Activated CD4-positive, alpha-beta T cell treated with anti-CD3 and anti-CD28 coated beads, Interleukin-2, amount 10 ng/mL, durations not matched to agents 7 days and 5 days (primary cell): ENCODE results near the gene TRAF3IP3. TPM values are rescaled to one million over a fixed set of nuclear protein-coding genes. Genes with fewer than 3 reads are reported as not detected.

ENCODE experiments used
- CTCF ChIA-PET: fragments of 350-600 bp; sonication (Branson Sonifier 250); formaldehyde crosslinking; loops from one replicate; lab custom pipeline; 2021; ENCODE audit warnings: antibody characterized with exemption; lab: Charles Lee
- POLR2A ChIA-PET: fragments of 350-600 bp; sonication (Branson Sonifier 250); formaldehyde crosslinking; loops from one replicate; lab custom pipeline; 2021; ENCODE audit warnings: antibody characterized with exemption; lab: Charles Lee
- DNase-seq: peaks from one replicate; pipeline ENCODE4 v3.0.0-alpha.2; 2020
- H3K27ac Mint-ChIP-seq: one replicate; pipeline ENCODE4 v1.8.0; 2021; ENCODE audit warnings: mild to moderate bottlenecking, moderate library complexity, mixed read lengths
- H3K27me3 Mint-ChIP-seq: one replicate; pipeline ENCODE4 v1.8.0; 2021; ENCODE audit warnings: mixed read lengths
- H3K36me3 Mint-ChIP-seq: one replicate; pipeline ENCODE4 v1.8.0; 2021; ENCODE audit warnings: low read depth, mixed read lengths
- H3K4me1 Mint-ChIP-seq: one replicate; pipeline ENCODE4 v1.8.0; 2021; ENCODE audit warnings: mixed read lengths
- H3K4me3 Mint-ChIP-seq: one replicate; pipeline ENCODE4 v1.8.0; 2021; ENCODE audit warnings: mild to moderate bottlenecking, moderate library complexity, mixed read lengths
- H3K9me3 Mint-ChIP-seq: one replicate; pipeline ENCODE4 v1.8.0; 2021; ENCODE audit warnings: mixed read lengths
- total RNA-seq, 2 experiments: library from RNA; stranded (reverse); gene quantifications; one replicate each; pipeline ENCODE4 v1.2.3, GENCODE V29; 2021

The TRAF3IP3 gene
- total RNA-seq, 2 experiments from 2014 or later: 426 to 434 TPM

GRCh38 chr1:209805875-209806760, 50.3 kb downstream of the TRAF3IP3 start, which contains the start of gene IRF6:
Gene IRF6 (minus strand): TSS chr1:209806142. CDS start chr1:209801413, 4,729 bp downstream.
- Mint-ChIP-seq H3K9me3 (no peaks in the 10 kb centered on the region), H3K27ac (no peak within 1 kb of the TSS), H3K4me1 (peaks cover 10% of the 10 kb centered on the region), H3K27me3 (peaks cover 11% of the 10 kb centered on the region), H3K36me3 (no peaks in the 10 kb centered on the region), H3K4me3 (peak within 1 kb of the TSS; percentile 35)
- ChIA-PET POLR2A (no interaction called here), CTCF (interaction anchor here (0.5 to 1.6 kb wide), 5 partner anchors 8 to 47 kb away, joined by 3 to 6 read pairs (median 4); no protein-coding TSS in a partner anchor)
- DNase-seq: peak; percentile 33

GRCh38 chr1:209807509-209807908, 51.7 kb downstream of the TRAF3IP3 start:
- Mint-ChIP-seq H3K27me3 (peaks cover 10% of the 10 kb centered on the region), H3K36me3 (no peaks in the 10 kb centered on the region), H3K9me3 (no peaks in the 10 kb centered on the region), H3K4me3 (no peak overlapping the region), H3K4me1 (peaks cover 10% of the 10 kb centered on the region), H3K27ac (no peak overlapping the region)
- CTCF ChIA-PET: interaction anchor here (0.8 to 1.5 kb wide), 4 partner anchors 10 to 16 kb away, joined by 3 to 6 read pairs (median 4); no protein-coding TSS in a partner anchor
- DNase-seq: no peak
- POLR2A ChIA-PET: no interaction called here

GRCh38 chr1:209808059-209808581, 52.3 kb downstream of the TRAF3IP3 start:
- Mint-ChIP-seq H3K4me1 (peaks cover 10% of the 10 kb centered on the region), H3K27me3 (peaks cover 6% of the 10 kb centered on the region), H3K9me3 (no peaks in the 10 kb centered on the region), H3K36me3 (no peaks in the 10 kb centered on the region), H3K27ac (no peak overlapping the region), H3K4me3 (no peak overlapping the region)
- CTCF ChIA-PET: interaction anchor here (0.8 to 1.5 kb wide), 5 partner anchors 10 to 24 kb away, joined by 3 to 6 read pairs (median 4); no protein-coding TSS in a partner anchor
- POLR2A ChIA-PET: no interaction called here
- no peak for DNase-seq

- POLR2A ChIA-PET: no interaction called here
- H3K4me1 Mint-ChIP-seq: peaks cover 10% of the 10 kb centered on the region
- H3K27me3 Mint-ChIP-seq: peaks cover 2% of the 10 kb centered on the region
Measured at GRCh38 chr1:209809611-209810010, 53.8 kb downstream of the TRAF3IP3 start.

GRCh38 chr1:209810783-209811182, 54.9 kb downstream of the TRAF3IP3 start:
- Mint-ChIP-seq H3K36me3 (no peaks in the 10 kb centered on the region), H3K27ac (no peak overlapping the region), H3K4me3 (no peak overlapping the region), H3K4me1 (peaks cover 6% of the 10 kb centered on the region), H3K27me3 (no peaks in the 10 kb centered on the region), H3K9me3 (no peaks in the 10 kb centered on the region)
- ChIA-PET CTCF (interaction anchor here (0.8 to 2.1 kb wide), 6 partner anchors 8 to 31 kb away, joined by 3 to 14 read pairs (median 3); partner anchors contain the start of gene UTP25), POLR2A (no interaction called here)
- DNase-seq: no peak

More at GRCh38 chr1:209809611-209810010, 53.8 kb downstream of the TRAF3IP3 start:
- Mint-ChIP-seq H3K36me3 (no peaks in the 10 kb centered on the region), H3K4me3 (no peak overlapping the region), H3K9me3 (no peaks in the 10 kb centered on the region), H3K27ac (no peak overlapping the region)
- DNase-seq: no peak
- CTCF ChIA-PET: interaction anchor here (0.9 to 2.1 kb wide), 2 partner anchors 14 kb away, joined by 3 to 14 read pairs; no protein-coding TSS in a partner anchor

- Mint-ChIP-seq H3K4me1 (no peaks in the 10 kb centered on the region), H3K36me3 (no peaks in the 10 kb centered on the region), H3K9me3 (no peaks in the 10 kb centered on the region), H3K27ac (no peak overlapping the region), H3K27me3 (peaks cover 3% of the 10 kb centered on the region), H3K4me3 (no peak overlapping the region)
- DNase-seq: no peak
- ChIA-PET POLR2A (no interaction called here), CTCF (interaction anchor here (1.3 to 2.6 kb wide), 4 partner anchors 10 to 20 kb away, joined by 3 to 10 read pairs (median 6); partner anchors contain the start of gene UTP25)
Measured at GRCh38 chr1:209813902-209814301, 58.0 kb downstream of the TRAF3IP3 start.

- no peaks in the 10 kb centered on the region for H3K36me3 Mint-ChIP-seq
- DNase-seq: no peak
- H3K27me3 Mint-ChIP-seq: peaks cover 8% of the 10 kb centered on the region
- no peak overlapping the region for H3K27ac Mint-ChIP-seq
- H3K4me3 Mint-ChIP-seq: no peak overlapping the region
- CTCF ChIA-PET: interaction anchor here (0.8 to 2.6 kb wide), 7 partner anchors 8 to 28 kb away, joined by 3 to 10 read pairs (median 3); partner anchors contain the start of gene UTP25
- no peaks in the 10 kb centered on the region for H3K9me3 Mint-ChIP-seq
- no peaks in the 10 kb centered on the region for H3K4me1 Mint-ChIP-seq
- POLR2A ChIA-PET: no interaction called here
Measured at GRCh38 chr1:209815490-209815889, 59.6 kb downstream of the TRAF3IP3 start.

GRCh38 chr1:209815931-209816341, 60.1 kb downstream of the TRAF3IP3 start:
- Mint-ChIP-seq H3K36me3 (no peaks in the 10 kb centered on the region), H3K4me3 (no peak overlapping the region), H3K9me3 (no peaks in the 10 kb centered on the region), H3K4me1 (no peaks in the 10 kb centered on the region), H3K27ac (no peak overlapping the region), H3K27me3 (peaks cover 9% of the 10 kb centered on the region)
- DNase-seq: no peak
- POLR2A ChIA-PET: no interaction called here
- CTCF ChIA-PET: interaction anchor here (1.1 to 2.6 kb wide), 4 partner anchors 8 to 28 kb away, joined by 3 to 10 read pairs (median 6); partner anchors contain the start of gene UTP25

GRCh38 chr1:209816923-209817322, 61.1 kb downstream of the TRAF3IP3 start:
- Mint-ChIP-seq H3K27ac (no peak overlapping the region), H3K4me3 (no peak overlapping the region), H3K36me3 (no peaks in the 10 kb centered on the region), H3K4me1 (no peaks in the 10 kb centered on the region), H3K9me3 (no peaks in the 10 kb centered on the region), H3K27me3 (peaks cover 14% of the 10 kb centered on the region)
- no peak for DNase-seq
- ChIA-PET POLR2A (no interaction called here), CTCF (interaction anchor here (1.1 kb wide), 1 partner anchor 10 kb away, joined by 3 read pairs; the partner anchor contains the start of gene UTP25)

GRCh38 chr1:209817691-209818090, 61.8 kb downstream of the TRAF3IP3 start:
- POLR2A ChIA-PET: no interaction called here
- Mint-ChIP-seq H3K4me3 (no peak overlapping the region), H3K27ac (no peak overlapping the region), H3K36me3 (no peaks in the 10 kb centered on the region), H3K4me1 (peaks cover 2% of the 10 kb centered on the region), H3K27me3 (peaks cover 15% of the 10 kb centered on the region), H3K9me3 (no peaks in the 10 kb centered on the region)
- no peak for DNase-seq
- CTCF ChIA-PET: interaction anchor here (1.1 kb wide), 1 partner anchor 10 kb away, joined by 3 read pairs; the partner anchor contains the start of gene UTP25

GRCh38 chr1:209819058-209819457, 63.2 kb downstream of the TRAF3IP3 start:
- no peak overlapping the region for H3K27ac Mint-ChIP-seq
- POLR2A ChIA-PET: no interaction called here
- CTCF ChIA-PET: interaction anchor here (1.0 to 1.4 kb wide), 4 partner anchors 8 to 26 kb away, joined by 3 to 5 read pairs (median 4); partner anchors contain the start of gene UTP25

GRCh38 chr1:209820986-209821385, 65.1 kb downstream of the TRAF3IP3 start:
- no peak overlapping the region for H3K27ac Mint-ChIP-seq
- H3K36me3 Mint-ChIP-seq: no peaks in the 10 kb centered on the region
- no peak overlapping the region for H3K4me3 Mint-ChIP-seq
- H3K4me1 Mint-ChIP-seq: peaks cover 12% of the 10 kb centered on the region
- ChIA-PET POLR2A (no interaction called here), CTCF (interaction anchor here (0.6 to 1.3 kb wide), 2 partner anchors 10 to 1338 kb away, joined by 3 to 4 read pairs; no protein-coding TSS in a partner anchor)
- no peaks in the 10 kb centered on the region for H3K9me3 Mint-ChIP-seq
- no peak for DNase-seq
- peaks cover 21% of the 10 kb centered on the region for H3K27me3 Mint-ChIP-seq

More at GRCh38 chr1:209819058-209819457, 63.2 kb downstream of the TRAF3IP3 start:
- Mint-ChIP-seq H3K36me3 (no peaks in the 10 kb centered on the region), H3K9me3 (no peaks in the 10 kb centered on the region), H3K4me1 (peaks cover 12% of the 10 kb centered on the region), H3K27me3 (peaks cover 19% of the 10 kb centered on the region), H3K4me3 (no peak overlapping the region)
- no peak for DNase-seq
